Right atrium auricular region (tissue), 2 donors: Measurements from ENCODE around the gene GRHL3. TPM values are rescaled to one million over a fixed set of nuclear protein-coding genes. Genes with fewer than 3 reads are reported as not detected.
"Not testable (repeated sequence)": the region's sequence is repeated elsewhere in the genome, so short reads cannot be mapped to it uniquely, and the experiment has no call there.

ENCODE experiments used
- DNase-seq: peaks from one replicate; pipeline ENCODE4 v3.0.0-alpha.2; 2019; ENCODE audit warnings: low spot score
- H3K27ac ChIP-seq, 2 donors: fragments of 200-600 bp; sonication (generic); 1 replicate in 1 of 2; 2 replicates in 1 of 2; pipeline ENCODE4 v1.5.1; 2016 to 2019
- H3K27me3 ChIP-seq, 2 donors: fragments of 200-600 bp; sonication (generic); one replicate each; pipeline versions ENCODE4 v1.5.1 to v1.6.0; 2017 to 2019
- H3K36me3 ChIP-seq: fragments of 200-600 bp; sonication (generic); one replicate; pipeline ENCODE4 v1.5.1; 2016
- H3K4me1 ChIP-seq, 2 donors: fragments of 200-600 bp; sonication (generic); one replicate each; pipeline versions ENCODE4 v1.5.1 to v1.6.0; 2017 to 2019
- H3K4me3 ChIP-seq, 2 donors: fragments of 200-600 bp; sonication (generic); 1 replicate in 1 of 2; 2 replicates in 1 of 2; pipeline ENCODE4 v1.5.1; 2017 to 2019; ENCODE audit warnings: mild to moderate bottlenecking in 1 of 2, moderate library complexity in 1 of 2
- H3K9me3 ChIP-seq, 2 donors: fragments of 200-600 bp; sonication (generic); one replicate each; pipeline ENCODE4 v1.5.1; 2019
- total RNA-seq, 2 donors: library from RNA; depleted of rRNA; stranded (reverse); fragments of >200 nt; gene quantifications; one replicate each; pipeline ENCODE4 v1.1.0, GENCODE V29; 2016
- TF ChIP-seq, protein P1 (sequence below), 2 donors: fragments of 200-600 bp; sonication (generic); IDR thresholded peaks; one replicate each; pipeline ENCODE4 v1.5.1; 2019; ENCODE audit warnings: antibody characterized with exemption in 2 of 2

The GRHL3 gene
- total RNA-seq, 2 donors from 2014 or later: 0.24 TPM; not detected in 1

DNA sequence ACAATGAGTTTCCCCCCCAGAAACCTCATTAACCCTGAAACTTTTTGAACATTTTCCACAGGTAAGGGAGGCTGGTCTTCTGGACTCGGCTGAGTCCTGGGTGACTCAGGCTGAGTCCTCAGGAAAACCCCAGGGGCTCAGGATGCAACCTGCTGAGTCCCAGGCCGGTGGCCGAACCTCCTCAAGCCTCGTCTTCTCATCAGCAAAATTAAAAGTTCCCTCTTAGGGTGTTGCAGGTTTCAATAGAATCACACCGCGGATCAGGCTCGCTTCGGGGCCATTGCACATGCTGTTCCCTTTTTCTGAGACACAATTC, 35.0 kb upstream of the GRHL3 start:
- TF ChIP-seq, protein P1, sequence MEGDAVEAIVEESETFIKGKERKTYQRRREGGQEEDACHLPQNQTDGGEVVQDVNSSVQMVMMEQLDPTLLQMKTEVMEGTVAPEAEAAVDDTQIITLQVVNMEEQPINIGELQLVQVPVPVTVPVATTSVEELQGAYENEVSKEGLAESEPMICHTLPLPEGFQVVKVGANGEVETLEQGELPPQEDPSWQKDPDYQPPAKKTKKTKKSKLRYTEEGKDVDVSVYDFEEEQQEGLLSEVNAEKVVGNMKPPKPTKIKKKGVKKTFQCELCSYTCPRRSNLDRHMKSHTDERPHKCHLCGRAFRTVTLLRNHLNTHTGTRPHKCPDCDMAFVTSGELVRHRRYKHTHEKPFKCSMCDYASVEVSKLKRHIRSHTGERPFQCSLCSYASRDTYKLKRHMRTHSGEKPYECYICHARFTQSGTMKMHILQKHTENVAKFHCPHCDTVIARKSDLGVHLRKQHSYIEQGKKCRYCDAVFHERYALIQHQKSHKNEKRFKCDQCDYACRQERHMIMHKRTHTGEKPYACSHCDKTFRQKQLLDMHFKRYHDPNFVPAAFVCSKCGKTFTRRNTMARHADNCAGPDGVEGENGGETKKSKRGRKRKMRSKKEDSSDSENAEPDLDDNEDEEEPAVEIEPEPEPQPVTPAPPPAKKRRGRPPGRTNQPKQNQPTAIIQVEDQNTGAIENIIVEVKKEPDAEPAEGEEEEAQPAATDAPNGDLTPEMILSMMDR (IDR thresholded peaks at IDR 0.05): no peak
- H3K4me3 ChIP-seq: no peak overlapping the region
- no peaks in the 10 kb centered on the region for H3K9me3 ChIP-seq
- no peak overlapping the region for H3K27ac ChIP-seq
- no peak for DNase-seq
- no peaks in the 10 kb centered on the region for H3K36me3 ChIP-seq
- peaks cover 0 to under 1% of the 10 kb centered on the region in 2 donors for H3K4me1 ChIP-seq
- no peaks in the 10 kb centered on the region for H3K27me3 ChIP-seq

DNA sequence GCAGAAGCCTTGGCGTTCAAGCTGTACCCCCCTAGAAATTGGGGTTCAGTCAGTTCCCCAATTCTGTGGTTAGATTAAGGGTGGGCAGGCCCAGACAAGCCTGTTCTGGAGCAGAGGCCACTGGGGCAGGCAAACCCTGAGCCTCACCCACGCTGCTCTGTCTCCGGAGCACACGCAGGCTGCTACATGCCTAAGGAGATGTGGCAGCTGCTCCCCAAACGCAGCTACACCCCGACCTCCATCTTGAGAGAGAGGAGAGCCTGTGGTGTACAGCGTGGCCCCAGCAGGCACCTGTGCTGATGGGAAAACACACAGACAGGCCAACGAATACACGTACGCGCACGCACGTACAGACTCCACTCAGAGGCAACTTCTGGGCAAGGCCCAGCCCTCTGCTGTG, 33.9 kb upstream of the GRHL3 start:
- no peak overlapping the region for H3K27ac ChIP-seq
- no peak for DNase-seq
- no peak overlapping the region for H3K4me3 ChIP-seq
- H3K4me1 ChIP-seq: peaks cover 0 to 11% of the 10 kb centered on the region in 2 donors
- H3K27me3 ChIP-seq: no peaks in the 10 kb centered on the region
- H3K9me3 ChIP-seq: no peaks in the 10 kb centered on the region
- H3K36me3 ChIP-seq: no peaks in the 10 kb centered on the region
- TF ChIP-seq, protein P1 (IDR thresholded peaks at IDR 0.05): no peak

DNA sequence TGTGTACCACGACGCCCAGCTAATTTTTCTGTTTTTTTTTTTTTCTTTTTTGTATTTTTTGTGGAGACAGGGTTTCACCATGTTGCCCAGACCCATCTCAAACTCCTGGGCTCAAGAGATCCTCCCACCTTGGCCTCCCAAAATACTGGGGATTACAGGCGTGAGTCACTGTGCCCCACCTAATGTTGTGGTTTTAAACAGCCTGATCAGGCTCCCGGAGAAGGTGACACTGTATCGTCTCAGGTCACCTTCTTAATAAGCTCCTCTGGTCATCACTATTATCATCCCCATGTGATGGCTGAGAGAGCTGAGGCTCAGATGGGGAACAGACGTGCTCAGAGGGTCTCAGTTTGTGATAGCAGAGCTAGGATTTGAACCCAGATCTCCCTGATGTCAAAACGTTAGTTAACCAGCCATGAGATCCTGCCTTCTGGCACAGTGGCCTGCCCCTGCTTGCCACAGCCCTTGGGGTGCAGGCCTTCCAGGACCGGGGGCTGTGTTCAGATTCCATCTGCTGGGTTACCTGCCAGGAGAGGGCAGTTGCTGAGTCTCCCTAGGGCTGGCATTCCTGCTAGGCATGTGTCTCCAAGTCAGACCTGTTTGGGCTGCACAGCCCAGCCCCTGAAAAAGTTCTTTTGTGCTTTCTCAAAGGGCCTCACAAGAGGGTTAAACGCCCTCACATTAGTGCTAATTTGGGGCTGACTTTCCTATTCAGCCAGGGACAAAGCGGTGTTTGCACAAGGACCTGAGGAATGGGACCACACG, 32.7 kb upstream of the GRHL3 start:
- Histone ChIP-seq H3K27me3 (no peaks in the 10 kb centered on the region), H3K27ac (no peak overlapping the region), H3K9me3 (no peaks in the 10 kb centered on the region), H3K4me3 (no peak overlapping the region), H3K36me3 (no peaks in the 10 kb centered on the region), H3K4me1 (peaks cover 0 to 11% of the 10 kb centered on the region in 2 donors)
- DNase-seq: no peak
- TF ChIP-seq, protein P1 (IDR thresholded peaks at IDR 0.05): no peak

DNA sequence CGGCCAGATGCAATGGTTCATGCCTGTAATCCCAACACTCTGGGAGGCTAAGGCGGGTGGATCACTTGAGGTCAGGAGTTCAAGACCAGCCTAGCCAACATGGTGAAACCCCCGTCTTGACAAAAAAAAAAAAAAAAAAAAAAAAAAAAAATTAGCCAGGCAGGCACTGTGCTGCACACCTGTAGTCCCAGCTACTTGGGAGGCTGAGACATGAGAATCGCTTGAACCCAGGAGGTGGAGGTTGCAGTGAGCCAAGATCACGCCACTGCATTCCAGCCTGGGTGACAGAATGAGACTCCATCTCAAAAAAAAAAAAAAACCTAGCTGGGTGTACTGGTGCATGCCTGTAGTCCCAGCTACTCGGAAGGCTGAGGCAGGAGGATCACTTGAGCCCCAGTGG, 31.4 kb upstream of the GRHL3 start:
- H3K9me3 ChIP-seq, H3K4me3 ChIP-seq: not testable (repeated sequence)

DNA sequence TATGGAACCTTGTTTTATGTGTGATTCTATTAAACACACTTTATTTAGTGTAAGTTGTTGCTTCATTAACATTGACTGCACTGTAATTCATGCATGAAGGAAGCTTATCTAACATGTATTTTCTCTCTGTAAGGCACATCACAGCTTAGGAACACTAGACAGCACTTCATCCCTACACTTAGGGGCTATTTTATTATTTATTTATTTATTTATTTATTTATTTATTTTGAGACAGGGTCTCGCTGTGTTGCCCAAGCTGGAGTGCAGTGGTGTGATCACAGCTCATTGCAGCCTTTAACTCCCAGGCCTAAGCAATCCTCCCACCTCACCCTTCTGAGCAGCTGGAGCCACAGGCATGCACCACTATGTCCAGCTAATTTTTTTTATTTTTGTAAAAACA, 30.7 kb upstream of the GRHL3 start:
- H3K4me1 ChIP-seq: peaks cover 0 to 11% of the 10 kb centered on the region in 2 donors
- no peaks in the 10 kb centered on the region for H3K36me3 ChIP-seq
- no peaks in the 10 kb centered on the region for H3K9me3 ChIP-seq
- H3K4me3 ChIP-seq: no peak overlapping the region
- no peak overlapping the region for H3K27ac ChIP-seq
- no peaks in the 10 kb centered on the region for H3K27me3 ChIP-seq
- DNase-seq: no peak
- TF ChIP-seq, protein P1 (IDR thresholded peaks at IDR 0.05): no peak

More for the DNA sequence above, 31.4 kb upstream of the GRHL3 start:
- not testable (repeated sequence) for H3K27me3 ChIP-seq, DNase-seq, H3K27ac ChIP-seq, H3K36me3 ChIP-seq
- H3K4me1 ChIP-seq: peaks cover 0 to 11% of the 10 kb centered on the region in 2 donors

DNA sequence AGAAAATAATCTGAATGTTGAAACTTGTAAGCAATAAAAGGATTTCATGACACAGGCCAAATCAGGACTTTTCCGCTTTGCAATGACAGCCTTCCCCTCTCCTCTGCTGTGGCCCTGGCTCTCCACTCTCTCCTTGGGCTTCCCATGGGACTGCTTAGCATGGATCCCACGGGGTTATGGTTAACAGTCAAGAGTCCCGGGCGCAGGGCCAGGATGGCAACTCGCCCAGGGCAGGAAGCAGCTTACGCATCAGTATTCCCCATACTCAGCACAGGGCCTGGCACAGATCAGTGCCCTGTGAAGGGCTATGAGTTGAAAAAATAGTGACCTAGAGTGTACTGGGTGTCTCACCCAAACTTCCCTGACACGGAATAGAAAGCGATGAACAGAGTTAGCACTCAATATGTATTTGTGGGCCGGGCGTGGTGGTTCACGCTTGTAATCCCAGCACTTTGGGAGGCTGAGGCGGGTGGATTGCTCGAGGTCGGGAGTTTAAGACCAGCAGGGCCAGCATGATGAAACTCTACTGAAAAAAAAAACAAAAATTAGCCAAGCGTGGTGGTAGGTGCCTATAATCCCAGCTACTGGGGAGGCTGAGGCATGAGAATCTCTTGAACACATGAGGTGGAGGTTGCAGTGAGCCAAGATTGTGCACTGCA, 29.1 kb upstream of the GRHL3 start:
- peaks cover 0 to 11% of the 10 kb centered on the region in 2 donors for H3K4me1 ChIP-seq
- no peak overlapping the region for H3K27ac ChIP-seq
- no peaks in the 10 kb centered on the region for H3K27me3 ChIP-seq
- TF ChIP-seq, protein P1 (IDR thresholded peaks at IDR 0.05): no peak
- no peaks in the 10 kb centered on the region for H3K9me3 ChIP-seq
- H3K4me3 ChIP-seq: no peak overlapping the region
- H3K36me3 ChIP-seq: no peaks in the 10 kb centered on the region
- DNase-seq: peak; percentile 82
